ENCODE data around the gene FUCA1.

- TF ChIP-seq CTCF (conservative IDR thresholded peaks at IDR 0.05 in 1 of 2, IDR thresholded peaks at IDR 0.05 in 1 of 2; ENCODE audit: extremely low read depth in 1 of 2, insufficient read depth in 1 of 2, low read depth in 1 of 2, low read length in 2 of 2) (no peak), EZH2 (IDR thresholded peaks at IDR 0.05; ENCODE audit: borderline replicate concordance, low read length) (no peak)
Observed at GRCh38 chr1:23895082-23895481, 27.0 kb upstream of the FUCA1 start.
